ENCODE results near the gene RNF121.

The RNF121 gene

DNA sequence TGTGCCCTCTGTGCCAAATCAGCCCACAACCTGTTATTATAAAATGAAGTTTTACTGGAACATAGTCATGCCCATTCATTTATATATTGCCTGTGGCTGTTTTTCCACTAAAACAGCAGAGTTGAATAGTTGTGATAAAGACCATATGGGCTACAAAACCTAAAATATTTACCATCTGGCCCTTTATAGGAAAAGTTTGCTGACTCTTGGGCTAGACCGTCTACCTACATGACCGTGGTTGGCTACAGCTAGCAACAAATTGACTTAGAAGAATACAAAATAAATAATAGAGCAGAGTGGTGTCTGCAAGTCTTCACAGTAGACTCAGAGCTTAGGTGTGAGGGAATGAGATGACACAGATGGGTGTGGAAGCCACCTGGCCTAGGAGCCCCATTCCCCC, 58.7 kb downstream of the RNF121 start:
- DNase-seq (ENCODE audit: low spot score) = no peak

- DNase-seq (ENCODE audit: low spot score) = no peak
Observed at GRCh38 chr11:71988050-71988449, 59.2 kb downstream of the RNF121 start.

DNA sequence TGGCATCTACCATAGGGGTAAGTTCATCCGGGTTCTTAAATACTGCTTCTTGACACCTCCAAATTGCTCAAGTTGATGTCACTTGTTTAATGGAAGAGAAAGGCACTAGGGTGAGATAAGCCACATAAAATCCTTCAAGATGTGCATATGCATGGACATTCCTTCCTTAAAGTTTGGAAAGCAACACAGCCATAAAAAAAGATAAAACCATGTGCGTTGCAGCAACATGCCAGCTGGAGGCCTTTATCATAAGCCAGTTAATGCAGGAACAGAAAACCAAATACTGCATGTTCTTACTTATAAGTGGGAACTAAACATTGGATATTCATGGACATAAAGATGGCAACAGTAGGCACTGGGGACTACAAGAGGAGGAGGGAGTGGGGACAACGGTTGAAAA, 61.9 kb downstream of the RNF121 start:
- no peak for DNase-seq (ENCODE audit: low spot score)

DNA sequence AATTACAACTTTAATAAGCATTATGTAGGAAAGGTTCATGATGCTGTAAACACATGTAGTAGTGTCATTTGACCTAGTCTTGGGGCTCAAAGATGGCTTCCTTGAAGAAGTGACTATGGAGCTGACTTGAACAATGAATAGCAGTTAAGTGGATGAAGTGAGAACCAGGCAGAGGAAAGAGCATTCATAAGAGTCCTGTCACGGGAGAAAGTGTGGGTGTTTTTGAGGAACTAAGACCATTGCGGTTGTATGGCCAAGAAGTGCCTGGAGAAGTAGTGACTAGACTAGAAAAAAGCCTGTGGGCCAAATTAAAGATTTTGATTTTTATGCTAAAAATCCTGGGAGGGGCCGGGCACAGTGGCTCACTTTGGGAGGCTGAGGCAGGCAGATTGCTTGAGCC, 62.6 kb downstream of the RNF121 start:
- no peak for DNase-seq (ENCODE audit: low spot score)

- DNase-seq (ENCODE audit: low spot score) = no peak
Observed at GRCh38 chr11:71992136-71992730, 63.4 kb downstream of the RNF121 start.

GRCh38 chr11:71994786-71995185, 65.9 kb downstream of the RNF121 start:
- DNase-seq (ENCODE audit: low spot score) = no peak

DNA sequence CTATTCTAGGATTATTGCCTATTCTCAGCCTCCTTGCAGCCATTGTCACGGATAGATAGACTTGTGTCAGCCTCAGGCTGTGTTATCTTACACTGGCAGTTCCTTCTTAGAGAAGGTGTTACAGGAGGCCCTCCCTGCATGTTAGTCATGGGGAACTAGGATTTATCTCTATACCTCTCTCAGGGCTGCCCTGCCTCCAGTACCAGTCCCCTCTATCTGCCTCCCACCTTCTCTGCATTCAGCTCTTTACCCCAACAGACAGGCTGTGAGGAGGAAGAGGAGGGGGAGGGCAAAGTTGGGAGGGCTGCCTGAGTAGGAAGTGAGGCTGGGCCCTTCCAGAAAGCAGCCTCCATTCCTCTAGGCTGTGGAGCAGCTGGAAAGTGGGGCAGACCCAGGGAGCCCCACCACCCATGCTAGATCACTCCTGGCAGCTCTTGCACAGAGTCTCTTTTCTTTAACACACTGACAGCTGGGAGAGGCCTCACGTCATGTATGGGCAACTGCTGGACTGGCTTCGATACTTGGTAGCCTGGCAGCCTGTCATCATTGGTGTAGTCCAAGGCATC, 67.0 kb downstream of the RNF121 start:
- no peak for DNase-seq (ENCODE audit: low spot score)

DNA sequence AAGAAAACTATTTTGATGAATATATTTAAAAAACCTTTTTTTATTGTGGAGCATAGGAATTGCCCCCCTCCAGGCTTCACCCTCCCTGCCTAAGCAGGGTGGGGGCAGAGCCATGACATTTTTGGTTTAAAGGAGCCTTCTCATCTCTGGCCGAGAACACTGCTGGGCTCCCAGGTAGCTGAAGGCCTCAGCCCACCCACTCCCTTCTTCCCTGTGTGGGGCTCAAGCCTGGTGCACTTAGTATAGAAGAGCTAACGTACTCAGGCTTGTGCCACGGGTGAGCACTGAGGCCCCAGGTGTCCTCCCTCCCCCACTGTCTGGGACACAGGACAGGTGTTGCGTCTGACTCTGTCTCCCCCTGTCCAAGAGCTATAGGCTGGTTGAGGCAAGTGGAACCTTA, 67.7 kb downstream of the RNF121 start:
- no peak for DNase-seq (ENCODE audit: low spot score)

DNA sequence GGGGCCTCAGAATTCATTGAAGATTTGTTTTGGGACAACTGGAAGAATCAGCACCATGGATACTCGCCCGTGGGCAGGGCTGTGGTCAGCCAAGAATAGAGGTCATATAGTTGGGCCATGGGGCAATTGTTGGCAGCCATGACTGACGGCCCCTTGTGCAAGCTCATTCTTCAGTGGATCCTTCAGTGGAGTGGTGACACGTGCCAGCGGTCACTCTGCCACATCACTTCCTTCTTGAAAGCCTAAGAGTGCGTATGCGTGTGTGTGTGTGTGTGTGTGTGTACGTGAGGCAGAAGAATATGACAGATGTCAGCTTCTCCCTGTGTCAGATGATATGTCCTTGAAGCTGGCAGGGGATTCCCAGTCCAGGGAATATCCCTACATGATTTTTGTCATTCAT, 68.1 kb downstream of the RNF121 start:
- no peak for DNase-seq (ENCODE audit: low spot score)

- DNase-seq (ENCODE audit: low spot score) = no peak
Observed at GRCh38 chr11:71997594-71997993, 68.7 kb downstream of the RNF121 start.

- DNase-seq (ENCODE audit: low spot score) = no peak
Observed at GRCh38 chr11:71998061-71998460, 69.2 kb downstream of the RNF121 start.

DNA sequence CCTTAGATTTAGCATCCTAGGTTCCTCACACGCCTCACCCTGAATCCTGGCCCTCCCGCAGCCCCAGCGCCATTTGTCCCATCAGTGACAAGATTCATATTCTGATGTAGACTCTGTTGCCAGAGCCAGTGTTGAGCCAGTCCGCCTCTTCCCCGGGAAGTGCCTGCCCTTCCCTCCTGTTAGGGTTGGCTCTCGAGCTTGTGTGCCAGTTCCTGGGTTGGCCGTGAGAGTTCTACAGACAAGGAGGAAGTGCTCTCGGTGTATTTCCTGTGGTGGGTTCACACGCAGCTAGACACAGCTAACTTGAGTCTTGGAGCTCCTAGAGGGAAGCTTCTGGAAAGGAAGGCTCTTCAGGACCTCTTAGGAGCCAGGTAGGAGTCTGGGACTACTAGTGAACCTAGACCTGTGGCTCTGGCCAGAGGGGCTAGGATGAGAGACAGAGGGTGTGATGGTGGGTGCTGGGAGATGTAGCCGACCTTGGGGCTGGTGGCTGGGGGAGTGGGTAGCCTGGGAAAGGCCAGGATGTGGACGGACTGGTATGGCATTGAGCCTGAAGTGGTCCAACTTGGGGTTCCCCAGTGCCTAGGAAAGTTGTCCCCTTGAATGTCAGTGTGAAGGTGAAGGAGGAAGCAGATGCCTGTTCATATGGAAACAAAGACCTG, 69.9 kb downstream of the RNF121 start, which contains the start of gene IL18BP:
TSS of gene IL18BP (plus strand) at position 261 of the 662 bp plus-strand sequence. CDS start 1,076 bp downstream, outside the sequence.
- no peak for DNase-seq (ENCODE audit: low spot score)

GRCh38 chr11:71999362-71999761, 70.5 kb downstream of the RNF121 start:
- no peak for DNase-seq (ENCODE audit: low spot score)

GRCh38 chr11:71999798-72000197, 71.0 kb downstream of the RNF121 start:
- DNase-seq (ENCODE audit: low spot score) = no peak

DNA sequence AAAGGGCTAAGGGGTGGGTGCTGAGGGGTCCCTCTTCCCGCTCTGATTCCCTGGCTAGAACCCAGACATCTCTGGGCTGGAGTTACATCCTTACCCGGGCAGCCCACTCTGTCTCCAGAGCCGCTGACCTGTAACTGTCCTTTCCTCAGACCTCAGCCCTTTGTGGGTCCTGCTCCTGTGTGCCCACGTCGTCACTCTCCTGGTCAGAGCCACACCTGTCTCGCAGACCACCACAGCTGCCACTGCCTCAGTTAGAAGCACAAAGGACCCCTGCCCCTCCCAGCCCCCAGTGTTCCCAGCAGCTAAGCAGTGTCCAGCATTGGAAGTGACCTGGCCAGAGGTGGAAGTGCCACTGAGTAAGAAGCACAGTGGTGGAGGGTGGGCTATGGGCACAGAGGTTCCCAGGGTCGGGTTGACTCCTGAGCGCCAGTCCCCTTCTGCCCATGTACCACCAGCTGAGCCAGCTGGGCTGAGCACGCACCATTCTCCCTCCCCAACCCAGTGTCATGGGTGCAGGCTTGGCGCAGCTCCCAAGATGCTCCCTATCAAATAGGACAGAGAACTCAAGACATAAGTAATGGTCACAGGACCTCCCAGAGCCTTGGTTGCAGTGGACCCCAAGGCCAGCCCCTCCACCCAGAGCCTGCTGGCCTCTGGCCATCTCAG, 71.5 kb downstream of the RNF121 start:
- DNase-seq (ENCODE audit: low spot score) = no peak

GRCh38 chr11:72001285-72001684, 72.4 kb downstream of the RNF121 start:
- DNase-seq (ENCODE audit: low spot score) = no peak

DNA sequence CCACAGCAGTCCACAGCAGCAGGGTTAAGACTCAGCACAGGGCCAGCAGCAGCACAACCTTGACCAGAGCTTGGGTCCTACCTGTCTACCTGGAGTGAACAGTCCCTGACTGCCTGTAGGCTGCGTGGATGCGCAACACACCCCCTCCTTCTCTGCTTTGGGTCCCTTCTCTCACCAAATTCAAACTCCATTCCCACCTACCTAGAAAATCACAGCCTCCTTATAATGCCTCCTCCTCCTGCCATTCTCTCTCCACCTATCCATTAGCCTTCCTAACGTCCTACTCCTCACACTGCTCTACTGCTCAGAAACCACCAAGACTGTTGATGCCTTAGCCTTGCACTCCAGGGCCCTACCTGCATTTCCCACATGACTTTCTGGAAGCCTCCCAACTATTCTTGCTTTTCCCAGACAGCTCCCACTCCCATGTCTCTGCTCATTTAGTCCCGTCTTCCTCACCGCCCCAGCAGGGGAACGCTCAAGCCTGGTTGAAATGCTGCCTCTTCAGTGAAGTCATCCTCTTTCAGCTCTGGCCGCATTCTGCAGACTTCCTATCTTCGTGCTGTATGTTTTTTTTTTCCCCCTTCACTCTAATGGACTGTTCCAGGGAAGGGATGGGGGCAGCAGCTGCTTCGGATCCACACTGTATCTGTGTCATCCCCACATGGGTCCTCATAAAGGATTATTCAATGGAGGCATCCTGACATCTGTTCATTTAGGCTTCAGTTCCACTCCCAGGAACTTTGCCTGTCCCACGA, 73.2 kb downstream of the RNF121 start:
- no peak for DNase-seq (ENCODE audit: low spot score)

DNA sequence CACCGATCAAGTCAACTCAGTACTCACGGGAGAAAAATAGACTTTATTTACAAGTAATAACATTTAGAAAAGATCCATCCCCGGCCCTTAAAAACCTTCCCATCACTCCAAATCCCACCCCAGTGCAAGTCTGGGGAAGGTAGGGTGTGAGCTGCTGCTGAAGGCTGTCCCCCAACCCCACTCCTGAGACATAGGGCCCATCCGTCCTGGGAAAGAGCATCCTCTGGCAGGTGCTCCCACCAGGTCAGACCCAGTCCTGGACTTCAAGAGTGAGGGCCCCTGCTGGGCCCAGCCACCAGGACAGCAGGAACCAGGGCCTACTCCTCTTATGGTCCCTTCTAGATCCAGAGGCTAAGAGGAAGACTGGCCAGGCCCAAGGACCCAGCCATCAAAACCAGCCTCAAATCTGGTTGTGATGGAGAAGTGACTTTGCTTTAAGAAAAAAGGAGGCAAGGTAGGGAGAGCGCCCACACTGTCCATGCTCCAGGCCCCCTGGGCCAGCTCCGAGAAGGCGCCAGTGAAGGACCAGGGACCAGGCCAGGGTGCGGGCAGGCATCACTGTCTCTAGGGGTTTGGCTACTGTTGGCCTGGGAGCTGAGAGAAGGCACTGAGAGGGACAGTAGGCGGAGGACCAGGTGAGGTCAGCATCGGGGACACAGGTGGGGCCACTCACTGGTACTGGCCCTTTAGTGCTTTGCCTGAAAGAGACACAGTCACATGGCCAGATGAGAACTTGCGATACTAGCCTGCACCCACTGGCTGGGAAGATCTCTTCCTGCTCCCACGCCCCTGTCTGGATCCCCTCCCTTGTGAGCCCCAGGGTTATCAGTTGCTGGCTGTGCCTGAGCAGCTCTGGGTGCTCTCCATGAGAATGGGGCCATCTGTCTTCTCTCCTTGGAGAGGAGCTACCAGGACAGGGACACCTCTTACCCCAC, 74.3 kb downstream of the RNF121 start:
- no peak for DNase-seq (ENCODE audit: low spot score)

DNA sequence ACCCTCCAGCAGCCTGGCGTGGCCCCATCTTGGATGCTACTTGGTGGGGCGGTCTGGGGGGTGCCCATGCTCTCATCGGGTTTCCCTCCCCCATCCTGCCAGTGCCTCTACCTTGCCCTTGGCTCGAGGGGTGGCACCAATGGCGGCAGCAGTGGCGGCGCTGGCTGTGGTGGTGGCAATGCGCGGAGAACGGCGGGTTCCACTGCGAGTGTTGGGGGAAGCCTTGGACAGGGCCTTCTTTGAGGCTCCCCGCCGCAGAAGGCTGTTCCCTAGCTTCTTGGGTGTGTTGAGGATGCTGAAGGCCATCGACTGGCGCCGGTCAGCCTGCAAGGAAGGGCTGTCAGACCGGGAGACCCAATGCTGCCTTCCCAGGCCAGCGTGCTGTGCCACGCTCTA, 74.9 kb downstream of the RNF121 start:
- no peak for DNase-seq (ENCODE audit: low spot score)

GRCh38 chr11:72004515-72005346, 75.9 kb downstream of the RNF121 start:
- no peak for DNase-seq (ENCODE audit: low spot score)

Measured in SK-N-DZ (cell line).